Epithelial cell of esophagus (primary cell): ENCODE results near the gene ZFP91.

ENCODE experiments used
- DNase-seq: peaks from one replicate; pipeline ENCODE4 v3.0.0; 2010; ENCODE audit warnings: low read depth
- H3K4me3 ChIP-seq: 2 replicates; pipeline ENCODE4 v1.5.1; 2011; ENCODE audit warnings: mild to moderate bottlenecking, low read length, control low read depth
- TF ChIP-seq, protein P1 (sequence below): IDR thresholded peaks from 2 replicates; pipeline ENCODE4 v1.5.1; 2011; ENCODE audit warnings: low read depth, mild to moderate bottlenecking, low read length, control low read depth, inconsistent platforms; ENCODE audit not compliant: insufficient read depth; ENCODE audit errors: missing control alignments

ZFP91 gene

GRCh38 chr11:58658623-58659022 is 79.8 kb downstream of the ZFP91 start:
- H3K4me3 ChIP-seq, result no peak overlapping the region
- TF ChIP-seq, protein P1, sequence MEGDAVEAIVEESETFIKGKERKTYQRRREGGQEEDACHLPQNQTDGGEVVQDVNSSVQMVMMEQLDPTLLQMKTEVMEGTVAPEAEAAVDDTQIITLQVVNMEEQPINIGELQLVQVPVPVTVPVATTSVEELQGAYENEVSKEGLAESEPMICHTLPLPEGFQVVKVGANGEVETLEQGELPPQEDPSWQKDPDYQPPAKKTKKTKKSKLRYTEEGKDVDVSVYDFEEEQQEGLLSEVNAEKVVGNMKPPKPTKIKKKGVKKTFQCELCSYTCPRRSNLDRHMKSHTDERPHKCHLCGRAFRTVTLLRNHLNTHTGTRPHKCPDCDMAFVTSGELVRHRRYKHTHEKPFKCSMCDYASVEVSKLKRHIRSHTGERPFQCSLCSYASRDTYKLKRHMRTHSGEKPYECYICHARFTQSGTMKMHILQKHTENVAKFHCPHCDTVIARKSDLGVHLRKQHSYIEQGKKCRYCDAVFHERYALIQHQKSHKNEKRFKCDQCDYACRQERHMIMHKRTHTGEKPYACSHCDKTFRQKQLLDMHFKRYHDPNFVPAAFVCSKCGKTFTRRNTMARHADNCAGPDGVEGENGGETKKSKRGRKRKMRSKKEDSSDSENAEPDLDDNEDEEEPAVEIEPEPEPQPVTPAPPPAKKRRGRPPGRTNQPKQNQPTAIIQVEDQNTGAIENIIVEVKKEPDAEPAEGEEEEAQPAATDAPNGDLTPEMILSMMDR, result no peak
- peak; percentile 58 for DNase-seq

- peak; percentile 81 for DNase-seq
- TF ChIP-seq, protein P1, result no peak
- no peak overlapping the region for H3K4me3 ChIP-seq
These were observed 80.5 kb downstream of the ZFP91 start for GRCh38 chr11:58659404-58659803.

DNA sequence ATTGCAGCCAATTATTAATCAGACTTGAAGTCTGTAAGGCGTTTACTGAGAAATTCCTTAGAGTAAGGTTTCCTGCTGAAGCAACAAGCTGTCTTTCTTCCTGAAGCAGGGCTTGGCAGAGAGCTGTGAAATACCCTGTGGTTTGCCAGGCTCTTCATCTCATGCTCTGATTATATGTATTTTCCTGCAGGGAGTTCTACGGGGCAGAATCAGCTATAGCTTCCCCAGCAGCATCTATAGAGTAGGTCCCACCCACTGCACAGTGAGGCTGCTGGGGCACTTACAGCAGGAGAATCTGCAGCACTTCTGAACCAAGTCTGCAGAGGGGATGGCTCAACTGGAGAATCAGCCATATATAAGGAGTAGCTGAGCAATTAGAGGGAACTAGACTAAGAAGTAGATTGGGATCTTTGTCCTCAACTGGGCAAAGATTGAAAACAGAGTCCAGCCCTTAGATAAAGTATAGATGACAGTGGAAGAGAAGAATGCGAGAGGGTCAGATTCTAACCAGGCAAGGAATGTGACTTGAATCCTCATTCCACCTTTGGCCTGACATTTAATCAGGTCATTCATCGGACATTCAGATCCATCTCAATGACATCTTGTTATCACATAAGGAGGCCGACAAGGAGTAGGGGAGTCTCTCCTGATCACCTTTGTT is 81.2 kb downstream of the ZFP91 start:
- TF ChIP-seq, protein P1, result no peak
- DNase-seq, result no peak
- H3K4me3 ChIP-seq, result no peak overlapping the region
